ENCODE data around the gene DRG2. TPM values are rescaled to one million over a fixed set of nuclear protein-coding genes. Genes with fewer than 3 reads are reported as not detected.

DRG2 gene
- total RNA-seq, 6 experiments from 2014 or later, result 30.6 to 38.1 (median 33.7) TPM

DNA sequence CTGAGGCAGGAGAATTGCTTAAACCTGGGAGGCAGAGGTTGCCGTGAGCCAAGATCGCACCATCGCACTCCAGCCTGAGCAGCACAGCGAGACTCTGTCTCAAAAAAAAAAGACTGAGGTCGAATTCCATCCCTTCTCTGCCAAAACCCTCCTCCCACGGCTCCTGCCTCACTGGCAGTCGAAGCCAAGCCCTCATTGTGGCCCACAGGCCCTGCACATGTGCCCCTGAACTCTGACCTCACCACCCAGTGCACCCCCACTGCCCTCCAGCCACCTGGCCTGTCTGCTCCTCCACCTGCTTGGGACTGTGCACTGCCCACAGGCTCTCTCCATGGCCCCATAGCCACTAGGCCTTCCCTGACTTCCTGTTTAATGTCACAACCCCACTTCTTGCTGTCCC lies 27.8 kb downstream of the DRG2 start:
- Mint-ChIP-seq H3K27me3 (ENCODE audit: insufficient read depth) (peaks cover 6% of the 10 kb centered on the region), H3K4me3 (no peak overlapping the region), H3K9me3 (peaks cover 11% of the 10 kb centered on the region; the same call in 1 of the 2 replicates), H3K27ac (no peak overlapping the region), H3K4me1 (ENCODE audit: low read depth) (peaks cover 14% of the 10 kb centered on the region), H3K36me3 (ENCODE audit: low read depth) (peaks cover 5% of the 10 kb centered on the region)
- DNase-seq, result no peak
- TF ChIP-seq, protein P1, sequence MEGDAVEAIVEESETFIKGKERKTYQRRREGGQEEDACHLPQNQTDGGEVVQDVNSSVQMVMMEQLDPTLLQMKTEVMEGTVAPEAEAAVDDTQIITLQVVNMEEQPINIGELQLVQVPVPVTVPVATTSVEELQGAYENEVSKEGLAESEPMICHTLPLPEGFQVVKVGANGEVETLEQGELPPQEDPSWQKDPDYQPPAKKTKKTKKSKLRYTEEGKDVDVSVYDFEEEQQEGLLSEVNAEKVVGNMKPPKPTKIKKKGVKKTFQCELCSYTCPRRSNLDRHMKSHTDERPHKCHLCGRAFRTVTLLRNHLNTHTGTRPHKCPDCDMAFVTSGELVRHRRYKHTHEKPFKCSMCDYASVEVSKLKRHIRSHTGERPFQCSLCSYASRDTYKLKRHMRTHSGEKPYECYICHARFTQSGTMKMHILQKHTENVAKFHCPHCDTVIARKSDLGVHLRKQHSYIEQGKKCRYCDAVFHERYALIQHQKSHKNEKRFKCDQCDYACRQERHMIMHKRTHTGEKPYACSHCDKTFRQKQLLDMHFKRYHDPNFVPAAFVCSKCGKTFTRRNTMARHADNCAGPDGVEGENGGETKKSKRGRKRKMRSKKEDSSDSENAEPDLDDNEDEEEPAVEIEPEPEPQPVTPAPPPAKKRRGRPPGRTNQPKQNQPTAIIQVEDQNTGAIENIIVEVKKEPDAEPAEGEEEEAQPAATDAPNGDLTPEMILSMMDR (IDR thresholded peaks at IDR 0.05), result no peak

DNA sequence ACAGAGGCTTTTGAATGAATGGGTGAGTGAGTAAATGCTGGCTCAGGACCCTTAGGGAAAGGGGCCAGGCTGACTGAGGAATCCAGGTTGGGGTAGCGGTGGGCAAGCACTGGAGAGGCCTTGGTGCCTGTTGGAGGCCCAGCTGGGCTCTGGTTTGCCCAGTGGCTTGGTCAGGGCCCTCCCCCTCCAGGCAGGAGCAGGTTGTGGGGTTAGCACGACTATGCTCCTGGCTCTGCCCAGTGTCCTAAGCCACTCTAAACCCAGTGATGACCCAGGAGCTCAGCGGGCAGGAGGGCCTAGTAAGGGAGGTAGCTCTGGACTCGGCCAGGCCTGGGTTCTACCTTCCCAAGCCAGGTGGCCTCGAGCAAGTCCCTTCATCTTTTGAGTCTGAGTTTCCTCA lies 28.3 kb downstream of the DRG2 start:
- Mint-ChIP-seq H3K27ac (no peak overlapping the region), H3K9me3 (peaks cover 11% of the 10 kb centered on the region; the same call in 1 of the 2 replicates), H3K4me3 (no peak overlapping the region), H3K36me3 (ENCODE audit: low read depth) (peaks cover 5% of the 10 kb centered on the region), H3K27me3 (ENCODE audit: insufficient read depth) (peaks cover 6% of the 10 kb centered on the region), H3K4me1 (ENCODE audit: low read depth) (peaks cover 14% of the 10 kb centered on the region)
- DNase-seq, result no peak
- TF ChIP-seq, protein P1 (IDR thresholded peaks at IDR 0.05), result no peak

DNA sequence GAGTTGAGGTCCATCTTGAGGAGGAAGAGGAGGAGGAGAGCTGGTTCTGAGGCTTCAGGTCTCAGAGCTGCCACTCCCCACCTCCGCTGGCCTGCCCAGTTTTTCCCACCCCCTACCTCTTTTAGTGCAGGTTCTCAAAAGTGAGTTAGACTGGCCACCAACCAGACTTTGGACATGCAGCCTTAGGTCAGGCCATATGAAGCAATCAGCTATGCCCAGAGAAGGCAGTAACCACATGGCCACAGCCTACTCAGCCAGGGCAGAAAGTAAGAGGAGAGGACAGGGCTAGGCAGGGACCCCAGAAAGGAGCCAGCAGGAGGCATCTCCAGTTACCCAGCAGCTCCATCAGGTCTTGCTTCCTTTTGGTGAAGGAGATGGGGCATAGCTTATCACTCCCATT lies 29.8 kb downstream of the DRG2 start:
- Mint-ChIP-seq H3K4me3 (no peak overlapping the region), H3K27ac (no peak overlapping the region), H3K9me3 (peaks cover 11% of the 10 kb centered on the region; the same call in 1 of the 2 replicates), H3K27me3 (ENCODE audit: insufficient read depth) (peaks cover 3% of the 10 kb centered on the region), H3K4me1 (ENCODE audit: low read depth) (peaks cover 14% of the 10 kb centered on the region), H3K36me3 (ENCODE audit: low read depth) (peaks cover 5% of the 10 kb centered on the region)
- DNase-seq, result no peak
- TF ChIP-seq, protein P1 (IDR thresholded peaks at IDR 0.05), result no peak

DNA sequence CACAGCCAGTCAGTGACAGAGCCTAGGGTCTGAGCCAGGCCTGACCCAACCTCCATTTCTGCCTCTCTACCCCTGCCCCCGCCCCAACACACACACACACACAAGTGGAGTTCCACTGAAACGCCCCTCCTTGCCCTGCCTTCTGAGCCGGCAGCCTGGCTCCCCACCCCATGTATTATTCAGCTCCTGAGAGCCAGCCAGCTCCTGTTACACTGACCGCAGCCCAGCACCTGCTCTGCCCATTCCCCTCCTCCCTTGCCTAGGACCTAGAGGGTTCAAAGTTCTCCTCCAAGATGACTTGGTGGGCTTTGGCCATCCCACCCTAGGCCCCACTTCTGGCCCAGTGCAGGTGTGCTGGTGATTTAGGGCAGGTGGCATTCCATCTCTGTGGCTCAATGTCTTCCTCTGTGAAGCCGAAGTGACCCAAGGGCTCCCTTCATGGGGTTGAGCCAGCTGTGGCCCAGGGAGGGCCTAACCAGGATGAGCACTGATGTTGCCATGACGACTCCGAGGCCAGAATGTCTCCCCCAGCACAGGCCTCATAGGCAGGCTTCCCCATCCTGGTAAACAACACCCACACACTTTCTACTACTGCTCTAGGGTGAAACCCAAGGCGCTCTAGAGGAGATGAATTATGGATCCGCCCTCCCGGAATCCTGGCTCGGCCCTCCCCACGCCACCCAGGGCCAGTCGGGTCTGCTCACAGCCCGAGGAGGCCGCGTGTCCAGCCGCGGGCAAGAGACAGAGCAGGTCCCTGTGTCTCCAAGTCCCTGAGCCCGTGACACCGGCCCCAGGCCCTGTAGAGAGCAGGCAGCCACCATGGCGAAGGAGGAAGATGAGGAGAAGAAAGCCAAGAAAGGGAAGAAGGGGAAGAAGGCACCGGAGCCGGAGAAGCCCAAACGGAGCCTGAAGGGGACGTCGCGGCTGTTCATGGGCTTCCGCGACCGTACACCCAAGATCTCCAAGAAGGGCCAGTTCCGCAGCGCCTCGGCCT lies 30.5 kb downstream of the DRG2 start:
- TF ChIP-seq, protein P1 (IDR thresholded peaks at IDR 0.05), result no peak
- Mint-ChIP-seq H3K27me3 (ENCODE audit: insufficient read depth) (peaks cover 3% of the 10 kb centered on the region), H3K4me1 (ENCODE audit: low read depth) (peaks cover 14% of the 10 kb centered on the region), H3K36me3 (ENCODE audit: low read depth) (peaks cover 5% of the 10 kb centered on the region), H3K27ac (no peak overlapping the region), H3K9me3 (peaks cover 11% of the 10 kb centered on the region; the same call in 1 of the 2 replicates), H3K4me3 (no peak overlapping the region)
- no peak for DNase-seq

DNA sequence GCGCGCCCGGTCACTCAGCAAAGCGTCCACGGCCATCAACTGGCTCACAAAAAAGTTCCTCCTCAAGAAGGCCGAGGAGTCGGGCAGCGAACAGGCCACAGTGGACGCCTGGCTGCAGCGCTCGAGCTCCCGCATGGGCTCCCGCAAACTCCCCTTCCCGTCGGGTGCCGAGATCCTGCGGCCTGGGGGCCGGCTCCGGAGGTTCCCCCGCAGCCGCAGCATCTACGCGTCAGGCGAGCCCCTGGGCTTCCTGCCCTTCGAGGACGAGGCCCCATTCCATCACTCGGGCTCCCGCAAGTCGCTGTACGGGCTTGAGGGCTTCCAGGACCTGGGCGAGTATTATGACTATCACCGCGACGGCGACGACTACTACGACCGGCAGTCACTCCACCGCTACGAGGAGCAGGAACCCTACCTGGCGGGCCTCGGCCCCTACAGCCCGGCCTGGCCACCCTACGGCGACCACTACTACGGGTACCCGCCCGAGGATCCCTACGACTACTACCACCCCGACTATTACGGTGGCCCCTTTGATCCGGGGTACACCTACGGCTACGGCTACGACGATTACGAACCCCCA lies 31.5 kb downstream of the DRG2 start:
- peaks cover 7% of the 10 kb centered on the region for H3K27me3 Mint-ChIP-seq (ENCODE audit: insufficient read depth)
- H3K36me3 Mint-ChIP-seq (ENCODE audit: low read depth), result peaks cover 5% of the 10 kb centered on the region
- TF ChIP-seq, protein P1 (IDR thresholded peaks at IDR 0.05), result no peak
- peaks cover 7% of the 10 kb centered on the region for H3K4me1 Mint-ChIP-seq (ENCODE audit: low read depth)
- no peak overlapping the region for H3K4me3 Mint-ChIP-seq
- H3K9me3 Mint-ChIP-seq, result peaks cover 11% of the 10 kb centered on the region; the same call in 1 of the 2 replicates
- no peak for DNase-seq
- H3K27ac Mint-ChIP-seq, result no peak overlapping the region

All from HFFc6 (cell line).